ENCODE results near the gene ACOX1. TPM values are rescaled to one million over a fixed set of nuclear protein-coding genes. Genes with fewer than 3 reads are reported as not detected.

The ACOX1 gene
- total and polyA plus RNA-seq, 12 donors, result 11.1 to 105 (median 92.1) TPM

GRCh38 chr17:75894049-75894733 lies 84.8 kb downstream of the ACOX1 start:
- no peaks in the 10 kb centered on the region for H3K27me3 ChIP-seq
- H3K36me3 ChIP-seq, result peaks cover 4 to 53% (median 20%) of the 10 kb centered on the region in 9 donors
- H3K9me3 ChIP-seq, result no peaks in the 10 kb centered on the region
- no peak for DNase-seq
- H3K27ac ChIP-seq, result peak overlapping the region in 1 of 10 donors; percentile 99
- H3K4me1 ChIP-seq, result peaks cover 16 to 37% (median 27%) of the 10 kb centered on the region in 9 donors
- no peak overlapping the region for H3K4me3 ChIP-seq
- intact Hi-C loops (cut with DNase I), result loop anchor here in 3 of 10 donors (5.0 to 10.0 kb wide), 3 partner anchors 122 to 132 kb away; partner anchors contain the start of gene GALK1 (in 1 of the 3)
- ATAC-seq, result no peak
- TF ChIP-seq CTCF (IDR thresholded peaks at IDR 0.05), result no peak
- WGBS, 2 donors, result 81 to 82% methylated on average over 22 of the region's 22 CpGs

DNA sequence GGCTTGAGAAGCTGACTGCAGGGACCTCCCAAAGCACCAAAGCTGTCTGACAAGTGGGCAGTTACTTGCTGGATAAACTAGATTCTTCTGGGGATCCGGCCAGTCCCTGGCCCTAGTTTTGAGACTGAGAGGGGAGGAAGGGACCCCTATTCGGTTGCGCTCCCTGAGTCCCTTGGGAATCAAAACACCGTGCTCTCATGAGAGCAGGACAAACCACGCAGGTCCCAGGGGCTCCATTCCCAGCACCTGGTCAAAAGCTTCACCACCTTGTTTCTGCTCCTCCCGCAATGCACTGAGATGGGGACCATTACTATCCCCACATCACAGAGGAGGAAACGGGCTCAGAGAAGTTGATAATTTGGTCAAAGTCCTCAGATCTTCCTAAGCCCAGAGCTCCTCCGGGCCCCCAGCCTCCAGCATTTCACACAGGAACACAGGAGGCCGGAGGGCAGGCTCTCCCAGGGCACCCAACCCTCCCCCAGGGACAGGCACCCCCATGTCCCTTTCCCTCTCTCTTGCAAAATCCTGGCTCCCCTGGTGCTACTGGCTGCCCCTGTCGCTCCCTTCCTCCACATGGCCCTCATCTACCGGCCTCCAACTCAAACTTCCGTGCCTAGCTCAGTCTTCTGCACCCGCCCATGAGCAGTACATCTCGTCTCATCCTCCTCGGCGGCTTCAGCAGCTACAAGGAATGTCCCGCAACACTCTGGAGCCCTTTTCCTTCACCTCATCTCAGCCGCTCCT lies 85.5 kb downstream of the ACOX1 start:
- TF ChIP-seq CTCF (IDR thresholded peaks at IDR 0.05), result no peak
- Histone ChIP-seq H3K4me1 (peaks cover 16 to 37% (median 27%) of the 10 kb centered on the region in 9 donors), H3K27me3 (no peaks in the 10 kb centered on the region), H3K9me3 (no peaks in the 10 kb centered on the region), H3K4me3 (no peak overlapping the region), H3K36me3 (peaks cover 0 to 51% (median 16%) of the 10 kb centered on the region in 9 donors), H3K27ac (peak overlapping the region in 1 of 10 donors; percentile 33)
- intact Hi-C loops (cut with DNase I), result loop anchor here in 3 of 10 donors (5.0 to 10.0 kb wide), 3 partner anchors 121 to 131 kb away; partner anchors contain the start of gene GALK1 (in 1 of the 3)
- DNase-seq (no peak), ATAC-seq (no peak)
- 90 to 91% methylated on average over 18 of the region's 18 CpGs for WGBS, 2 donors

- TF ChIP-seq CTCF (IDR thresholded peaks at IDR 0.05), result no peak
- no peaks in the 10 kb centered on the region for H3K9me3 ChIP-seq
- intact Hi-C loops (cut with DNase I), result loop anchor here in 3 of 10 donors (5.0 to 10.0 kb wide), 3 partner anchors 120 to 130 kb away; partner anchors contain the start of gene GALK1 (in 1 of the 3)
- no peak overlapping the region for H3K4me3 ChIP-seq
- DNase-seq (no peak), ATAC-seq (no peak)
- peaks cover 16 to 37% (median 27%) of the 10 kb centered on the region in 9 donors for H3K4me1 ChIP-seq
- H3K36me3 ChIP-seq, result peaks cover 0 to 51% (median 16%) of the 10 kb centered on the region in 9 donors
- no peaks in the 10 kb centered on the region for H3K27me3 ChIP-seq
- 87 to 89% methylated on average over 16 of the region's 16 CpGs for WGBS, 2 donors
- peak overlapping the region in 1 of 10 donors; percentile 33 for H3K27ac ChIP-seq
These were observed 86.3 kb downstream of the ACOX1 start for GRCh38 chr17:75892556-75893224.
